SK-N-SH (cell line): Measurements from ENCODE around the gene ZNRF4. TPM values are rescaled to one million over a fixed set of nuclear protein-coding genes. Genes with fewer than 3 reads are reported as not detected.
"Not testable (repeated sequence)": the region's sequence is repeated elsewhere in the genome, so short reads cannot be mapped to it uniquely, and the experiment has no call there.

ENCODE experiments used
- CTCF ChIA-PET: fragments of 300-600, 350-600 bp; formaldehyde crosslinking; extraction: SDS; loops from one replicate; lab custom pipeline; 2021; lab: Yijun Ruan, JAX
- POLR2A ChIA-PET: fragments of 350-600 bp; sonication (Branson Sonifier 250); formaldehyde crosslinking; extraction: SDS; loops from one replicate; lab custom pipeline; 2020; ENCODE audit warnings: antibody characterized with exemption, inconsistent platforms; lab: Yijun Ruan, JAX
- DNase-seq: peaks from one replicate; pipeline ENCODE4 v3.0.0; 2012
- H2AFZ ChIP-seq: fragments of 200-600 bp; sonication (generic); 2 replicates; pipeline ENCODE4 v1.8.1; 2016; ENCODE audit warnings: antibody characterized with exemption, mild to moderate bottlenecking, low read depth
- H3F3A ChIP-seq: fragments of 200-600 bp; sonication (generic); replicated peaks from 2 replicates; pipeline ENCODE3; 2016; ENCODE audit warnings: antibody characterized with exemption, mild to moderate bottlenecking; ENCODE audit not compliant: insufficient read depth
- H3K27ac ChIP-seq, 2 experiments: fragments of 200-500 bp in 1 of 2; fragments of 200-600 bp in 1 of 2; sonication (Bioruptor generic) in 1 of 2; sonication (generic), shearing (Covaris generic) in 1 of 2; 2 replicates each; pipeline versions ENCODE4 v1.5.1 to v1.6.1; 2014 to 2016; ENCODE audit warnings: low read depth in 2 of 2, inconsistent platforms in 1 of 2, low read length in 1 of 2, mild to moderate bottlenecking in 1 of 2, mixed read lengths in 1 of 2
- H3K27me3 ChIP-seq: fragments of 200-600 bp; sonication (generic), shearing (Covaris generic); 2 replicates; pipeline ENCODE4 v1.6.1; 2016; ENCODE audit warnings: mixed run types; ENCODE audit not compliant: insufficient read depth
- H3K36me3 ChIP-seq, 2 experiments: fragments of 200-500 bp in 1 of 2; fragments of 200-600 bp in 1 of 2; sonication (Bioruptor generic) in 1 of 2; sonication (generic) in 1 of 2; replicated peaks in 1 of 2; 2 replicates each; pipeline versions ENCODE3 to v1.5.1; 2014 to 2016; ENCODE audit warnings: low read length in 1 of 2, mild to moderate bottlenecking in 1 of 2; ENCODE audit not compliant: insufficient read depth in 2 of 2, control insufficient read depth in 1 of 2
- H3K4me1 ChIP-seq, 2 experiments: fragments of 200-500 bp in 1 of 2; fragments of 200-600 bp in 1 of 2; sonication (Bioruptor generic) in 1 of 2; sonication (generic), shearing (Covaris generic) in 1 of 2; 2 replicates each; pipeline versions ENCODE4 v1.5.1 to v1.6.1; 2014 to 2016; ENCODE audit warnings: low read depth in 1 of 2, low read length in 1 of 2, mixed run types in 1 of 2; ENCODE audit not compliant: insufficient read depth in 2 of 2, control insufficient read depth in 1 of 2
- H3K4me2 ChIP-seq: fragments of 200-600 bp; sonication (generic), shearing (Covaris generic); 2 replicates; pipeline ENCODE4 v1.6.1; 2017; ENCODE audit warnings: mixed run types
- H3K4me3 ChIP-seq, 2 experiments: fragments of 200-500 bp in 1 of 2; fragments of 200-600 bp in 1 of 2; sonication (Bioruptor generic) in 1 of 2; sonication (generic), shearing (Covaris generic) in 1 of 2; 2 replicates each; pipeline versions ENCODE4 v1.5.1 to v1.8.1; 2014 to 2016; ENCODE audit warnings: low read depth in 2 of 2, inconsistent platforms in 1 of 2, low read length in 1 of 2, mild to moderate bottlenecking in 1 of 2, mixed read lengths in 1 of 2, moderate library complexity in 1 of 2
- H3K79me2 ChIP-seq: fragments of 200-600 bp; sonication (generic); 2 replicates; pipeline ENCODE4 v1.8.1; 2017; ENCODE audit warnings: mild to moderate bottlenecking; ENCODE audit not compliant: insufficient read depth
- H3K9ac ChIP-seq: fragments of 200-600 bp; sonication (generic); 2 replicates; pipeline ENCODE4 v1.6.1; 2017; ENCODE audit warnings: mixed run types
- H3K9me2 ChIP-seq: fragments of 200-600 bp; sonication (generic); 2 replicates; pipeline ENCODE4 v1.6.1; 2017; ENCODE audit warnings: mixed run types
- H3K9me3 ChIP-seq: fragments of 200-600 bp; sonication (generic); 2 replicates; pipeline ENCODE4 v1.6.1; 2017; ENCODE audit warnings: mixed run types, mild to moderate bottlenecking, moderate library complexity
- H4K20me1 ChIP-seq: fragments of 200-600 bp; sonication (generic); 2 replicates; pipeline ENCODE4 v1.6.1; 2017; ENCODE audit warnings: mild to moderate bottlenecking, mixed run types; ENCODE audit not compliant: insufficient read depth
- FOSL2 ChIP-seq: IDR thresholded peaks from 2 replicates; pipeline ENCODE4 v1.4.0; 2012; ENCODE audit warnings: low read depth, mild to moderate bottlenecking, moderate library complexity, borderline replicate concordance
- FOXJ3 ChIP-seq: sonication (generic); formaldehyde crosslinking; IDR thresholded peaks from 2 replicates; pipeline ENCODE4 v1.5.1; 2020; ENCODE audit warnings: mild to moderate bottlenecking, missing genetic modification reagents
- FOXM1 ChIP-seq: IDR thresholded peaks from 2 replicates; pipeline ENCODE4 v1.4.0; 2012; ENCODE audit warnings: low read depth, mild to moderate bottlenecking
- GABPA ChIP-seq: IDR thresholded peaks from 2 replicates; pipeline ENCODE4 v1.4.0; 2012; ENCODE audit warnings: low read depth, mild to moderate bottlenecking
- NFIC ChIP-seq: IDR thresholded peaks from 2 replicates; pipeline ENCODE4 v1.4.0; 2012; ENCODE audit warnings: borderline replicate concordance
- RAD21 ChIP-seq: IDR thresholded peaks from 2 replicates; pipeline ENCODE4 v1.6.1; 2012; ENCODE audit warnings: mild to moderate bottlenecking, low read length
- RXRA ChIP-seq: IDR thresholded peaks from 2 replicates; pipeline ENCODE4 v1.4.0; 2012; ENCODE audit warnings: low read depth, mild to moderate bottlenecking, borderline replicate concordance
- WGBS: methylation state at CpG from one replicate; pipeline ENCODE4 v1.1.6; 2017; ENCODE audit warnings: low lambda C conversion rate; 5-methylcytosine and 5-hydroxymethylcytosine counted together
- polyA plus RNA-seq, 3 experiments: library from polyadenylated mRNA; depleted of rRNA; stranded (reverse); fragments of >200 nt; gene quantifications; 2 replicates each; pipeline ENCODE4 v1.2.3, GENCODE V29; 2012
- TF ChIP-seq, protein P1 (sequence below): IDR thresholded peaks from 2 replicates; pipeline ENCODE4 v1.6.1; 2012; ENCODE audit warnings: mild to moderate bottlenecking, low read depth, low read length, moderate library complexity

ZNRF4 gene, protein sequence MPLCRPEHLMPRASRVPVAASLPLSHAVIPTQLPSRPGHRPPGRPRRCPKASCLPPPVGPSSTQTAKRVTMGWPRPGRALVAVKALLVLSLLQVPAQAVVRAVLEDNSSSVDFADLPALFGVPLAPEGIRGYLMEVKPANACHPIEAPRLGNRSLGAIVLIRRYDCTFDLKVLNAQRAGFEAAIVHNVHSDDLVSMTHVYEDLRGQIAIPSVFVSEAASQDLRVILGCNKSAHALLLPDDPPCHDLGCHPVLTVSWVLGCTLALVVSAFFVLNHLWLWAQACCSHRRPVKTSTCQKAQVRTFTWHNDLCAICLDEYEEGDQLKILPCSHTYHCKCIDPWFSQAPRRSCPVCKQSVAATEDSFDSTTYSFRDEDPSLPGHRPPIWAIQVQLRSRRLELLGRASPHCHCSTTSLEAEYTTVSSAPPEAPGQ
- not detected in 2 replicates for polyA plus RNA-seq (2012; rRNA removed)
- not detected in 2 replicates for polyA plus RNA-seq (2012; cell fraction: cytosol; rRNA removed)
- not detected in 2 replicates for polyA plus RNA-seq (2012; cell fraction: nucleus; rRNA removed)

GRCh38 chr19:5455367-5456129 is at the start of gene ZNRF4:
Gene ZNRF4 (plus strand): TSS chr19:5455417. CDS start chr19:5455492, 75 bp downstream.
- H3K4me1 ChIP-seq = no peaks in the 10 kb centered on the region
- H3K4me3 ChIP-seq = no peak within 1 kb of the TSS
- H3K36me3 ChIP-seq = no peaks in the 10 kb centered on the region
- 95% methylated on average over 25 of the region's 62 CpGs for WGBS
- no peaks in the 10 kb centered on the region for H4K20me1 ChIP-seq
- no peak within 1 kb of the TSS for H3K27ac ChIP-seq
- no peaks in the 10 kb centered on the region for H3K79me2 ChIP-seq
- no peaks in the 10 kb centered on the region for H3K9me3 ChIP-seq
- ChIA-PET POLR2A (no interaction called here), CTCF (no interaction called here)
- H3K9ac ChIP-seq = no peak within 1 kb of the TSS
- no peak within 1 kb of the TSS for H3K4me2 ChIP-seq
- DNase-seq = no peak
- no peak within 1 kb of the TSS for H2AFZ ChIP-seq
- H3K9me2 ChIP-seq = no peaks in the 10 kb centered on the region
- TF ChIP-seq GABPA (no peak), RAD21 (no peak), FOXM1 (no peak), RXRA (no peak), FOXJ3 (CRISPR knock-in tag) (no peak), FOSL2 (no peak), NFIC (no peak)
- TF ChIP-seq, protein P1, sequence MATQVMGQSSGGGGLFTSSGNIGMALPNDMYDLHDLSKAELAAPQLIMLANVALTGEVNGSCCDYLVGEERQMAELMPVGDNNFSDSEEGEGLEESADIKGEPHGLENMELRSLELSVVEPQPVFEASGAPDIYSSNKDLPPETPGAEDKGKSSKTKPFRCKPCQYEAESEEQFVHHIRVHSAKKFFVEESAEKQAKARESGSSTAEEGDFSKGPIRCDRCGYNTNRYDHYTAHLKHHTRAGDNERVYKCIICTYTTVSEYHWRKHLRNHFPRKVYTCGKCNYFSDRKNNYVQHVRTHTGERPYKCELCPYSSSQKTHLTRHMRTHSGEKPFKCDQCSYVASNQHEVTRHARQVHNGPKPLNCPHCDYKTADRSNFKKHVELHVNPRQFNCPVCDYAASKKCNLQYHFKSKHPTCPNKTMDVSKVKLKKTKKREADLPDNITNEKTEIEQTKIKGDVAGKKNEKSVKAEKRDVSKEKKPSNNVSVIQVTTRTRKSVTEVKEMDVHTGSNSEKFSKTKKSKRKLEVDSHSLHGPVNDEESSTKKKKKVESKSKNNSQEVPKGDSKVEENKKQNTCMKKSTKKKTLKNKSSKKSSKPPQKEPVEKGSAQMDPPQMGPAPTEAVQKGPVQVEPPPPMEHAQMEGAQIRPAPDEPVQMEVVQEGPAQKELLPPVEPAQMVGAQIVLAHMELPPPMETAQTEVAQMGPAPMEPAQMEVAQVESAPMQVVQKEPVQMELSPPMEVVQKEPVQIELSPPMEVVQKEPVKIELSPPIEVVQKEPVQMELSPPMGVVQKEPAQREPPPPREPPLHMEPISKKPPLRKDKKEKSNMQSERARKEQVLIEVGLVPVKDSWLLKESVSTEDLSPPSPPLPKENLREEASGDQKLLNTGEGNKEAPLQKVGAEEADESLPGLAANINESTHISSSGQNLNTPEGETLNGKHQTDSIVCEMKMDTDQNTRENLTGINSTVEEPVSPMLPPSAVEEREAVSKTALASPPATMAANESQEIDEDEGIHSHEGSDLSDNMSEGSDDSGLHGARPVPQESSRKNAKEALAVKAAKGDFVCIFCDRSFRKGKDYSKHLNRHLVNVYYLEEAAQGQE = no peak
- TF ChIP-seq, all 33 proteins: peak for 0
- Histone ChIP-seq H3K27me3 (peaks cover under 1% of the 10 kb centered on the region; the same call in 1 of the 2 replicates), H3F3A (no peaks in the 10 kb centered on the region)

DNA sequence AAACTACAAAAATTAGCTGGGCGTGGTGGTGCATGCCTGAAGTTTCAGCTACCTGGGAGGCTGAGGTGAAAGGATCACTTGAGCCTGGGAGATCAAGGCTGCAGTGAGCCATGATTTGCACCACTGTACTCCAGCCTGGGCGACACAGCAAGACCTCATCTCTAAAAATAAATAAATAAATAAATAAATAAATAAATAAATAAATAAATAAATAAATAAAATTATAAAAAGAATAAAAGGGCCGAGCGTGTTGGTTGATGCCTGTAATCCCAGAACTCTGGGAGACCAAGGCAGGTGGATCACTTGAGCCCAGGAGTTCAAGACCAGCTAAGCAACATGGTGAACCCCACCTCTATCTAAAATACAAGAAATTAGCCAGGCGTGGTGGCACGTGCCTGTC is 49.0 kb upstream of the ZNRF4 start:
- CTCF ChIA-PET = interaction anchor here (1.4 kb wide), 1 partner anchor 358 kb away, joined by 3 read pairs; no protein-coding TSS in a partner anchor
- H3F3A ChIP-seq, H3K4me3 ChIP-seq, H3K36me3 ChIP-seq, H2AFZ ChIP-seq, H3K4me2 ChIP-seq, H4K20me1 ChIP-seq, H3K79me2 ChIP-seq, H3K9me2 ChIP-seq, H3K9ac ChIP-seq, H3K27ac ChIP-seq, H3K27me3 ChIP-seq, POLR2A ChIA-PET, H3K9me3 ChIP-seq, H3K4me1 ChIP-seq, DNase-seq: not testable (repeated sequence)
- WGBS = 48% methylated on average over 6 of the region's 6 CpGs
